Fibroblast of skin of left quadriceps (primary cell): ENCODE measurements around the gene KCNG1.
"Not testable (repeated sequence)": the region's sequence is repeated elsewhere in the genome, so short reads cannot be mapped to it uniquely, and the experiment has no call there.

Experiments used
- DNase-seq, 2 experiments: peaks; one replicate each; pipeline ENCODE4 v3.0.0-alpha.2; 2013; ENCODE audit warnings: low read depth in 2 of 2

Gene KCNG1

DNA sequence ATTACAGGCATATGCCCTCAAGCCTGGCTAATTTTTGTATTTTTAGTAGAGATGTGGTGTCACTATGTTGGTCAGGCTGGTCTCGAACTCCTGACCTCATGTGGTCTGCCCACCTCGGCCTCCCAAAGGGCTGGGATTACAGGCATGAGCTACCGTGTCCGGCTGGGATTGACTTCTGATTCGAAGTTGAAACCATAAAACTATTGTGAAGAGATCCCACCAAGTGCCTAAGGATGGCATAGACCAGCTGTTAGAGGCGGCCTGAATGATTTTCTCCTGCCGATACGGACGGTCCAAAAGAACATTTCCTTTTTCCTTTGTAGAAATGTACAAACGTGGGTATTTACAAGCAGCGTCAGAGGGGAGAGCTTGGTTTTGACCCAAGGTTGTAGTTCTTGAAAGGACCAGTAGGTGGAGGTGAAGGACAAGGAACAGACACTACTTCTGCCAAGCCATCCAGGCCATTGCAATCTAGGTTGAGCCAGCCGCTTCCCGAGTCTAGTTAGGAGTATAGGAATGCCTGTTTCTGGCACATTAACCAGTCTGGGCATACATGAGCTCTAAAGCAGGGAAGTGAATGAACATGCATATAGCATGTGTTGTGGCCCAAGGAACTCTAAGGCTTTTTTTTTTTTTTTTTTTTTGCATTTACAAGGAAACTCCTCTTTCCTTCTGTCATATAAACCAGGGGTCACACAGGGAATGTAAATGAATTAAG is 35.3 kb downstream of the KCNG1 start:
- peak; percentile 73 to 74 for DNase-seq

DNA sequence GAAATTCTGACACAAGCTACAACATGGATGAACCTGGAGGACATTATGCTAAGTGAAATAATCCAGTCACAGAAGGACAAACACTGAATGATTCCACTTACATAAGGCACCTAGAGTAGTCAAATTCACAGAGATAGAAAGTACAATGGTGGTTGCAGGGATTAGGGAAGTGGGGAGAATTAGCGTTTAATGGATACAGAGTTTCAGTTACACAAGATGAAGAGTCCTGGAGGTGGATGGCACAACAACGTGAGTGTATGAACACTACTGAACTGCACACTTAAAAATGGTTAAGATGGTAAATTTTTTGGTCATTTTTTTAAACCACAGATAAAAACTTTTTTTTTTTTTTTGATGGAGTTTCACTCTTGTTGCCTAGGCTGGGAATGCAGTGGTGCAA is 39.6 kb downstream of the KCNG1 start:
- DNase-seq: no peak

DNA sequence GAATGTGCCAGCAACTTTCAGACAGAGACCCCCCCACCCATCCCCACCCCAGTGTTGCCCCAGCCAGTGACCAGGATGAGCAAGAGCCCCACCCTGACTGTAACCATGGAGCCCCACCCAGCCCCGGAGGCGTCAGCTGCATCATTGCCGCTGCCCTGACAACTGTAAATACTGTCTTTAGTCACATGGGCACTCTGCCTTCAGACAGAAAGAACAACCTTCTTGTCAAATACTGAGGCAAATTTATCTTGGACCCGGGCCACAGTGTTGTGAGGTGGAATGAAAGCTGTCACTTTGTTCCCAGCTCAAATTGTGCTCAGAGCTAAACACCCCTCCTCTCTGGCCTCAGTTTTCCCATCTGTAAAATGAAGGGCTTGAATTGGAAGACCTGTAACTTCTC is 40.5 kb downstream of the KCNG1 start:
- no peak for DNase-seq

DNA sequence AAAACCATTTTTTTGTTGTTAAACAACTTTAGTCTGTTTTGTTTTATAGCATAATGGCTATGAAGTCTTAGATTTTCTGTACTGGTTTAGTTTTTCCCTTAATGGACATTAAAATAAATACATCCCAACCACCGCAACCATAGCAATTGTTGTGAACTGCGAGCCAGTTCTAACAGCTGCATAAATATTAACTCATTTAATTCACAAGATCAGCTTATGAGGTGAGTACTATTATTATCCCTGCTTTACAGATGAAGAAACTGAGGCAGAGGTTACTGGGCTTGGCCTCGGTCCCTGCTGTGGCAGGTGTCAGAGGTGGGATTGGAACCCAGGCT is 41.2 kb downstream of the KCNG1 start:
- DNase-seq: no peak

DNA sequence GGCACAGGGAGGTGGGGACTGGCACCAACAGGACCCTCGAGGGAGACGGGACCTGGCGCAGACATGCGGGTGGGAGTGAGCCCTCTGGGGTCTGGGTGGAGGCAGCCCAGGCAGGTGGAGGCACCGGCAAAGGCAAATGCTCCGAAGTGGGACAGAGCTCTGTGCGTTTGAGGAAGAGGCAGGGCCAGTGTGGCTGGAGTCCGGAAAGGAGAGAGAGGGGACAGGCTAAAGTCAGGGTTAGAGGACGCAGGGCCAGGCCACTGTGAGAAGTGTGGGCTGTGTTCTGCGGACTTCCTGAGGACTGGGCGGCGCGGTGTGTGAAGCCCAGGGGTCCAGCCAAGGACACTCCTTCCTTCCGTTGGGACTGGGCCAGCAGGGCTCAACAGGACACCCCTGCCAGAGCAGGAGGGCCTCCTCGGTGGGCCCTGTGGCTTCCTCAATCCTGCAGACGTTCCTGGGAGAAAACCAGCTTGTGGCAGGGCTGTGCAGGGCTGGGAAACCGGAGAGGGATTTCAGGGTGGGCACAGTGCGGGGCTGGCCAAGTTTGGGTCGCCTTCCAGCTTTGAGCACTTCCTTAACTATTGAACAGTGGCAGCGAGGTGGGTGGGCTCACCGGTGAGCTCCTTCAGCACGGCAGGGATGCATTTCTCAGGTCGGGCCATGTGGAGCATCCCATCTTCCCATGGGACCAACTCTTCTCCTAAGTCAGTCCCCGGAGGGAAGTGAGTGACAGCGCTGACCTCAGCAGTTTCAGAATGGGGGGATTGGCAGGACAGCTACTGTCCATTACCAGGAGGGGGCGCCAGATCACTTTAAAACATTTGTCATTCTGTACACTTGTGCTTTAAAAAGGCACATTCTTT is 41.8 kb downstream of the KCNG1 start:
- DNase-seq: peak; percentile 27 to 34

DNA sequence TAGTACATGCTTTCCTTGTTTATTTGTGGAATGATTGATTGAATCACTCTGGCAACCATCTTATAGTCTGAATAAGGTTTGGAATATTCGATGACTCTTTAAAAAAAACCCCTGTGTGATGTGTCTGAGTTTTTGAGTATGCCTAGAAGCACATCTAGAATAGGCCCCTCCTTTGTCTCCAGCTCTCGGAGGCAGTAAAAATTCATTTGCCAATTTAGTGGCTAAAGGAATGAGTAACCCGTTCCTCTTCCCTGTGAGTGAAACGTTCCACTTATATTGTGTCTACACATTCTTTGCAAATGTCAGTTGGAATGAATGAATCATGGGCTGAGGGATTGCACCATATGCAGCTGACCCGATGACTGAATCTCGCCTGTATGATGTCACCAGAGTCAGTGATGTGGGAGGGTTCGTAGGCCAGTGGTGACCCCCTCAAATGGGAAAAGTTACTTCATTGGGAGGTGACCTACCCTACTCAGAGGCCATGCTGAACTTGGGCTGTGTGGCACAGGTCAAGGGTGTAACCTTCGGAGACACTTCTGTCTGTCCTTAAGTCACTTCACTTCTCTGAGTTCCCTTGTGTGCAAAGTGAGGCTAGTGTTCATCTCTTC is 42.7 kb downstream of the KCNG1 start:
- DNase-seq: peak; percentile 96

DNA sequence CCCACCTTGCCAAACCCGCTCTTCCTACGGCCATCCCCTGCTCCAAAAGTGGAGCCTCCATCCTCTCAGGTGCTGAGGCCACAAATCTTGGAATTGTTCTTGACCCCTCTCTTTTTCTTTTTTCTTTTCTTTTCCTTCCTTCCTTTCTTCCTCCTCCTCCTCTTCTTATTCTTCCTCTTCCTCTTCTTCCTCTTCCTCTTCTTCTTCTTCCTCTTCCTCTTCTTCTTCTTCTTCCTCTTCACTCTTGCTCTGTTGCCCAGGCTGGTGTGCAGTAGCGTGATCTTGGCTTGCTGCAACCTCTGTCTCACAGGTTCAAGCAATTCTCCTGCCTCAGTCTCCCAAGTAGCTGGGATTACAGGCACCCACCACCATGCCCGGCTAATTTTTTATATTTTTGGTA is 44.4 kb downstream of the KCNG1 start:
- not testable (repeated sequence) for DNase-seq

DNA sequence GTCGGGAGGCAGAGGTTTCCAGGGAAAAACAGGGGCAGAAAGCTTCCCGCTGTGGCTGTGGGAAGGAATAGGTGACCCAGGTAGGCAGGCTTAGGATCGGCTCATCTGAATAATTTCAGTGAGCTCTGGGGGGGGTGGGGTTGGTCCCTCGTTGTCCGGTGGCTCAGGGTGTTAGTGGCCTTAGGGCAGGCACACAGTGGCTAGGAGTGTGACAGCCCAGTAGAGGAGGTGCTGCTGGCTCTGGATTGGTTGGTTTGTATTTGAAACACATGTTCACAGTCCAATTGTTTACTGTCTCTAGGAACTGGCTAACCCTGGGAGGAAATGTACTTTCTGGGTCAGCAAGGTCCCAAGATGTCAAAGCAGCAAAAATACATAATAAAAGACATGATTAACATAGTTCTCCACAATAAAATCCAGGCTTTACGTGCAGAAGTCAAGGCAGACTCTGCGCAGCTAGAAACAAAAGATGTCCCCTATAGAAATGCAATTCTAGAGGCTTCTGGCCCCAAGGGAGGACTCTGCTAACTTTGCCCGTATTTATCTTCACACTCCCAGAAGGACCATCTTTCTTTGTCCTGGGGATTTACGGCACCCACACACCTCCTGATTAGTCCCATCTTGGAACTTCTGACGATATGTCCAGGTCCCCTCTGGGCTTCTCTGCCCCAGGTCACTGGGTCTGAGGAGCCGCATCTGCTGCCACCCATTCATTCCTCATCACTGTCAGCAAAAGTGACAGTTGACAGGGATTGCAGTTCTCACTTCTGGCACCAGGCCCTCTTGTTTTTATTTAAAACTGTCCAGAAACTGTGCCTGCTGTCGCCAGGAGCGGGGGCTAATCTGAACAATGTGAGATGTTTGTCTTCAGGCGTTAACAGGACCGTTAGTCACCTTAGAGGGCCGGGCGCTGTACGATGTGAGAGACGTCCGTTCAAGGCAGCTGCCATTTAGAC is 45.6 kb downstream of the KCNG1 start:
- no peak for DNase-seq

DNA sequence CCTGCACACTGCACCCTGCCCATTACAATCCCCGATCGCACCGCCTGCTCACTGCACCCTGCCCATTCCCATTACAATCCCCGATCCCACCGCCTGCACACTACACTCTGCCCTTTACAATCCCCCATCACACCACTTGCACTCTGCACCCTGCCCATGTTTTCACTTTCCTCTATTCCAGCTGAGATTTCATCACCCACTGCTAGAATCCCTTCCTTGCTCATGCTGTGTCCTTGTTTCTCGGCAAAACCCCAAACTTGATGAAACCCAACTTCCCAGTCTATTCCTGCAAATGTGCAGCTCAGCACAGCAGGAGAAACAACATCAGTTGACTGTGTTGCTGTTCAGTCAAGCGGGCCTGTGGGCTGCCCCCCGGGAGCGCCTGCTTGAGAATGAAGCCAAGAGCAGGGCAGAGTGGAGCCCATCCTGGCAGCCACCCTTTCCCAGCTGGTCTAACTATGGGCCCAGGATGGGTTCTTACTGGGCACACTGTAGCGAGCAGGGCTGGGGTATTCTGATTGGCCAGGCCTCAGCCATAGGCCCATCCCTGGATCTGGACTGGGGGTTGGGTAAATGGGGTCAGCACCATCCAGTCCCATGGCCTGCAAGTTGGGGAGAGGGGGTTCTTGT is 47.1 kb downstream of the KCNG1 start:
- DNase-seq: no peak

DNA sequence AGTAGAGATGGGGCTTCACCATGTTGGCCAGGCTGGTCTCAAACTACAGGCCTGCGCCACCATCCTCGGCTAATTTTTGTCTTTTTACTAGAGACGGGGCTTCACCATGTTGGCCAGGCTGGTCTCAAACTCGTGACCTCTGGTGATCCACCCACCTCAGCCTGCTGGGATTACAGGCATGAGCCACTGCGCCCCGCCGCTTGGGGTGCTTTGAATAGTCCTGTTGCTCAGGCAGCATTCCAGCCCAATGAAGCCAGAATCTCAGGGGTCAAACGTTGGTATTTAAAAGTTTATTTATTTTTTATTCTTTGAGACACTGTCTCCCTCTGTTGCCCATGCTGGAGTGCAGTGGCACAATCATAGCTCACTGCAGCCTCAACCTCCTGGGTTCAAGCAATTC is 53.0 kb downstream of the KCNG1 start:
- no peak for DNase-seq

DNA sequence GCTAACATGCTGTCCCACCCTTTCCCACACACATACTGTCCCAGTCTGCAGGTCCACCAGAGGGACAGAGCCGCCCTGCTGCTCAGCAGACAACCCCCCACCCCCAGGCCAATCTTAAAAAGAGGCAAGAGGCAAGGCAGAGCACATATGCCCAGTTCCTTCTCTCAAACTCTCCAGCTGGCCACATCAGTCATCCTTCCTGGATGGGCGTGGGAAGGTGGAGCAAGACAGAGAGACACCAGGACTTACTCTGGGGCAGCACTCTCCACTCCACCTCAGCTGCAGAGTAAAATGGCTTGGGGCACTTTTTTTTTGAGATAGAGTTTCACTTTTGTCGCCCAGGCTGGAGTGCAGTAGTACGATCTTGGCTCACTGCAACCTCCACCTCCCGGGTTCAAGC is 53.5 kb downstream of the KCNG1 start:
- no peak for DNase-seq

DNA sequence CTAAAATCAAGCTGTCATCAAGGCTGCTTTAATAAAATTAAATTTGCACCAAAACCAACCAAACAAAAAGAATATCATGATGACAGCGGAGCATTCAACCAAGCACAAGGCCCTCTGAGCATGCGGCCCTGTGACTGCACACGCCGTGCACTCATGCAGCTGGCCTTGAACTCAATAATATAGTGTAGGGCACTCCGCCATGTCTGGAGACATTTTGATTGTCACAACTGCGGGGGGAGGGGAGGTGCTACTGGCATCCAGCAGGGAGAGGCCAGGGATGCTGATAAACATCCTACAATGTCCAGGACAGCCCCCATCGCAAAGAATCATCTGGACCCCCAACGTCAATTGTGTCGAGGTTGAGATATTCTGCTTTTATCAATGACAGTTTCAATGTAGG is 54.6 kb downstream of the KCNG1 start:
- no peak for DNase-seq

DNA sequence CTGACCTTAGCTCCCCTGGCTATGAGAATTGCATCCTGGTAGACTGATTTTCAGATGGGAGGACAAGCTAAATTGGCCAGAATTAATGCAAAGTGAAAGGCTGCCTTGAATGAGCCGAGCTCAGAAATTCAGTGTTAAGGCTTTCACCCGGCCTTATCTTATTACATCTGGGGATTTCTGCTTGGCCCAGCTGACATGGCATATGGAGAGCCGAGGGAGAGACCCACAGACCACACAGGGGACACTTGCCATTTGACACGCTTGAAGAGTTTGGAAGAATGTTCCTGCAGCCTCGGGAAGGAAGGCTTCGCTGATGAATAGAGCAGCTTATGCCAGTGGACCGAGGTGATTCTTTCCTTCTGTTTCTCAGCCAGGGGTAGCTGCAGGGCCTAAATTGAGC is 55.3 kb downstream of the KCNG1 start:
- DNase-seq: no peak

DNA sequence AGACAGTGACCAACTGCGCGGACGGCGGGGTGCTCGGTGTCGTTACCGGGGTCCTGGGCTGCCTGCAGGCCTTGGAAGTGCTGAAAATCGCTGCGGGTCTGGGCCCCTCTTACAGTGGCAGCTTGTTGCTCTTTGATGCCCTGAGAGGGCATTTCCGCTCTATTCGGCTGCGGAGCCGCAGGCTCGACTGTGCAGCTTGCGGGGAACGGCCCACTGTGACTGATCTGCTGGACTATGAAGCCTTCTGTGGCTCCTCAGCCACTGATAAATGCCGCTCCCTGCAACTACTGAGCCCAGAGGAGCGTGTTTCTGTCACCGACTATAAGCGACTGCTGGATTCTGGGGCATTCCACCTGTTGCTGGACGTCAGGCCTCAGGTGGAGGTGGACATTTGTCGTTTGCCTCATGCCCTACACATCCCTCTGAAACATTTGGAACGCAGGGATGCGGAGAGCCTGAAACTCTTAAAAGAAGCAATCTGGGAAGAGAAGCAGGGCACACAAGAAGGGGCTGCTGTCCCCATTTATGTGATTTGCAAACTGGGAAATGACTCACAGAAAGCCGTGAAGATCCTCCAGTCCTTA is 63.3 kb downstream of the KCNG1 start:
- DNase-seq: no peak

DNA sequence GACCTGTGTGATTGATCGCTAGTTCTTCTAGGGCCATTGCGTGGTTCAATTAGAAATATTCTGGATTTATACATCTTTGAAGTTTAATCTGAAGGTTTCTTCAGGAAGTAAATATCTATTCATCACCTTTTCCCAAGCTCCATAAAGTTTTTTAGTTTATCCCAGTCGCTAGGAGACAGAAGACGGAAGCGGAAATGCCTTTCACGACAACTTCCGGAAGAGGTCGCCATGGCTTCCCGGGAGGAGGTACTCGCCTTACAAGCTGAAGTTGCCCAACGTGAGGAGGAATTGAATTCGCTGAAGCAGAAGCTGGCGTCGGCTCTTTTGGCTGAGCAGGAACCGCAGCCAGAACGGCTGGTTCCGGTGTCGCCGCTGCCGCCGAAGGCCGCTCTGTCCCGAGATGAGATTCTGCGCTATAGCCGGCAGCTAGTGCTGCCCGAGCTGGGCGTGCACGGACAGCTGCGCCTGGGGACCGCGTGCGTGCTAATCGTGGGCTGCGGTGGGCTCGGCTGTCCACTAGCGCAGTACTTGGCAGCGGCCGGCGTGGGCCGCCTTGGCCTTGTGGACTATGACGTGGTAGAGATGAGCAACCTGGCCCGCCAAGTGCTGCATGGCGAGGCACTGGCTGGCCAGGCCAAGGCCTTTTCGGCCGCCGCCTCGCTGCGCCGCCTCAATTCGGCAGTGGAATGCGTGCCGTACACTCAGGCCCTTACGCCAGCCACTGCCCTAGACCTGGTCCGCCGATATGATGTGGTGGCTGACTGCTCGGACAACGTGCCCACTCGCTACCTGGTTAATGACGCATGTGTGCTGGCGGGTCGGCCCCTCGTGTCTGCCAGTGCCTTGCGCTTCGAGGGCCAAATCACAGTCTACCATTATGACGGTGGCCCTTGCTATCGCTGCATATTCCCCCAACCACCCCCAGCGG is 64.0 kb downstream of the KCNG1 start, which contains the start of gene MOCS3:
TSS of gene MOCS3 (plus strand) at position 204 of the 928 bp plus-strand sequence. CDS start at position 229, 25 bp downstream.
- peak; percentile 82 to 83 for DNase-seq

DNA sequence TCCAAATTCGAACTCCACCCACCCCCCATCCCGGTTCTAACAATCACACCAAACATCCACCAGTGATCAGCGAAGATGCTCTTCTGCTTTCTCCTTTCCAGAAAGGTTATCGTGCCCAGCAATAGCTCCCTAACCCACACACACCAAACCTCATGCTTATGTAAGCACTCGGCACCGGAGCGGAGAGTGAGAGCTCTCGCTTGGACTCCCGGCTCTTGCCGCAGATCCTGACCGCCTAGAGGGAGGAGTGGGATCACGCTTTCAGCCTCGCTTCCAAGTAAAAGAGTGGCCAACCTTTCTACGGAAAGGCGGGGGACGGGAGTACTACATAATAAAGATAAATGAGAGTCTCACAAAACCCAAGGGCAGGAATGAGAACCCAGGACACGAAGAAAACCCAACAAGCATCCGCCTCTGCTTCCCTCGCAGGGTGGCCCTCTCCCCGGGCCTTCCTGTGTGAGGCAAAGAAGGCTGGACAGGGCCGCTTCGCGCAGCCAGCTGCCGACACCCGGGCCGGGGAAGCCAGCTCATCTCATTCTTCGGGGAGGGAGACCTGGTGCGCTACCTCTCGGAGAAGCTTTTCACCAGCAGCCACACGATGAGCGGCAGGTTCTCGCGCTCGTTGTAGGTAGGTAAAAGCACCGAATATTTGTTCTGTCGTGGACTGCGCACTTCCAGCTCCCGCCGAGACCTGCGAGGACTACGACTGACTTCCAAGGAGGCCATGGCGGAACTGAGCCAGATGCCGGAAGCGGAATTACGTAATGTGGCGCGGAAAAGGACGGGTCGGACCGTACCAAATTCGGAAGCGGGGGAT is 64.9 kb downstream of the KCNG1 start, which contains the start of gene DPM1:
TSS of gene DPM1 (minus strand) at position 735 of the 817 bp plus-strand sequence. CDS start at position 726, 9 bp downstream.
- no peak for DNase-seq

DNA sequence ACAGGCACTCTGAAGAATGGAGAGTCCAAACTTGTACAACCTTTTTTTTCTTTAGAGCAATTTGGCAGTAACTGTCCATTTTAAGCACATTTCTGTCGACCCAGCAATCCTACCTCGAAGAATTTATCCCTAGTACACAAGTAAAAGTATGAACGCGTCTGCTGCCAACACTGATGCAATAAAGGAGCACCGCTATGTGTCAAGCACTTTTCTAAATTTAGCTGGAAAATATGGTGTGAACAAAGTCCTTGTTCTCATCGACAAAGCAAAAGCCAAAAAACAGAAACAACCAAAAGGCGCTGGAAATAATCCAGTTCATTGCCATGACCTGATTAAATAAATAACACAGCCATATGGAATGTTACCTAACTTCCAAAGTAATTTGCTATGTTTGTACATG is 65.6 kb downstream of the KCNG1 start:
- DNase-seq: no peak

DNA sequence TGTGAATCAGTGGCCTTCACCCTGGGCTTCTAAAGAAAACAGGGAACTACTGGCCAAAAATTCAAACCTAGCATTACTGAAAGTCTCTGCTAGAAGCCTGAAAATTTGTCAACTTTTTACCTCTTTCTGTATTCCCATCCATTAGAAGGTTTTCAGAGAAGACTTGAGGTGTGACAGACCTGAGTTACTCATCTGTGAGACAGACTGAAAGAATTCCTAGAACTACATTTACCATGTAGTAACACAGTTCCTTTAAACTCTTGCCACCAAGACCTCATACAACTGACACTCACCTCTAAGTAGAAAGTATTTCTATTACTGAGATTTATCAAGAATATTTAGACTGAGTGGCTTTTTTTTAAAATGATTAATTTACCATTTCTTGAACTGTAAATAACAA is 69.1 kb downstream of the KCNG1 start:
- DNase-seq: no peak
